WTC11 (cell line): ENCODE data around the gene CCL17. TPM values are rescaled to one million over a fixed set of nuclear protein-coding genes. Genes with fewer than 3 reads are reported as not detected.

ENCODE experiments used
- ATAC-seq: fragments of 200-7000 bp; cut with Tn5 transposase; 2 replicates; pipeline ENCODE4 v1.10.0; 2021; ENCODE audit warnings: mild to moderate bottlenecking, moderate library complexity
- CTCF ChIA-PET: fragments of 300-600 bp; sonication (Branson Sonifier 250); formaldehyde crosslinking; loops from one replicate; lab custom pipeline; 2021; ENCODE audit warnings: antibody characterized with exemption; lab: Charles Lee
- POLR2A ChIA-PET: fragments of 350-600 bp; sonication (Branson Sonifier 250); formaldehyde crosslinking; loops from one replicate; lab custom pipeline; 2021; ENCODE audit warnings: antibody characterized with exemption; lab: Charles Lee
- DNase-seq: peaks from one replicate; pipeline ENCODE4 v3.0.0; 2021; ENCODE audit warnings: low spot score
- H3K27ac Mint-ChIP-seq: 2 replicates; pipeline ENCODE4 v1.8.0; 2021; ENCODE audit warnings: mixed read lengths
- H3K27me3 Mint-ChIP-seq: 2 replicates; pipeline ENCODE4 v1.8.0; 2021; ENCODE audit warnings: low read depth, mild to moderate bottlenecking, moderate library complexity, mixed read lengths
- H3K36me3 Mint-ChIP-seq: 2 replicates; pipeline ENCODE4 v1.8.0; 2021; ENCODE audit warnings: mixed read lengths
- H3K4me1 Mint-ChIP-seq: 2 replicates; pipeline ENCODE4 v1.8.0; 2022; ENCODE audit warnings: mixed read lengths
- H3K4me3 Mint-ChIP-seq: 2 replicates; pipeline ENCODE4 v1.8.0; 2021; ENCODE audit warnings: mild to moderate bottlenecking, moderate library complexity, mixed read lengths
- H3K9me3 Mint-ChIP-seq: 2 replicates; pipeline ENCODE4 v1.8.0; 2021; ENCODE audit warnings: mixed read lengths
- AFF4 ChIP-seq: sonication (generic); formaldehyde crosslinking; IDR thresholded peaks from 2 replicates; pipeline ENCODE4 v1.8.1; 2023; ENCODE audit warnings: mild to moderate bottlenecking, missing genetic modification reagents, borderline replicate concordance
- ATF6 ChIP-seq: sonication (generic); formaldehyde crosslinking; IDR thresholded peaks from 2 replicates; pipeline ENCODE4 v1.8.1; 2023; ENCODE audit warnings: mild to moderate bottlenecking, missing genetic modification reagents
- CREB1 ChIP-seq: sonication (generic); formaldehyde crosslinking; IDR thresholded peaks from 2 replicates; pipeline ENCODE4 v1.8.0; 2023; ENCODE audit warnings: mild to moderate bottlenecking, missing genetic modification reagents
- CREM ChIP-seq: sonication (generic); formaldehyde crosslinking; IDR thresholded peaks from 2 replicates; pipeline ENCODE4 v1.8.1; 2022; ENCODE audit warnings: mild to moderate bottlenecking, missing genetic modification reagents, moderate library complexity
- E2F4 ChIP-seq: sonication (generic); formaldehyde crosslinking; IDR thresholded peaks from 2 replicates; pipeline ENCODE4 v1.8.1; 2022; ENCODE audit warnings: low read depth, mild to moderate bottlenecking, moderate library complexity, missing genetic modification reagents, borderline replicate concordance
- ELF4 ChIP-seq: sonication (generic); formaldehyde crosslinking; IDR thresholded peaks from 2 replicates; pipeline ENCODE4 v1.8.1; 2022; ENCODE audit warnings: low read depth, mild to moderate bottlenecking, moderate library complexity, missing genetic modification reagents
- ESRRA ChIP-seq: sonication (generic); formaldehyde crosslinking; IDR thresholded peaks from 2 replicates; pipeline ENCODE4 v1.8.1; 2022; ENCODE audit warnings: mild to moderate bottlenecking, missing genetic modification reagents, borderline replicate concordance
- FOXJ3 ChIP-seq: sonication (generic); formaldehyde crosslinking; IDR thresholded peaks from 2 replicates; pipeline ENCODE4 v1.9.0; 2021; ENCODE audit warnings: missing genetic modification reagents, mild to moderate bottlenecking, borderline replicate concordance
- FOXP1 ChIP-seq: sonication (generic); formaldehyde crosslinking; IDR thresholded peaks from 2 replicates; pipeline ENCODE4 v1.8.0; 2022; ENCODE audit warnings: missing genetic modification reagents, mild to moderate bottlenecking, moderate library complexity, borderline replicate concordance
- GTF2I ChIP-seq: fragments of 250-450 bp; sonication (Bioruptor Pico); conservative IDR thresholded peaks from 2 replicates; pipeline ENCODE4 v1.4.0; 2021; ENCODE audit warnings: mild to moderate bottlenecking
- HMGXB4 ChIP-seq: sonication (generic); formaldehyde crosslinking; IDR thresholded peaks from 2 replicates; pipeline ENCODE4 v1.8.1; 2023; ENCODE audit warnings: mild to moderate bottlenecking, moderate library complexity, missing genetic modification reagents
- MAX ChIP-seq: sonication (generic); formaldehyde crosslinking; IDR thresholded peaks from 2 replicates; pipeline ENCODE4 v1.8.0; 2022; ENCODE audit warnings: mild to moderate bottlenecking, missing genetic modification reagents
- MLX ChIP-seq: sonication (generic); formaldehyde crosslinking; IDR thresholded peaks from 2 replicates; pipeline ENCODE4 v1.8.1; 2023; ENCODE audit warnings: mild to moderate bottlenecking, missing genetic modification reagents, moderate library complexity
- NFE2L1 ChIP-seq: sonication (generic); formaldehyde crosslinking; IDR thresholded peaks from 2 replicates; pipeline ENCODE4 v1.8.1; 2023; ENCODE audit warnings: missing genetic modification reagents
- NFYB ChIP-seq: sonication (generic); formaldehyde crosslinking; conservative IDR thresholded peaks from 2 replicates; pipeline ENCODE4 v1.8.0; 2022; ENCODE audit warnings: low read depth, missing genetic modification reagents
- PRDM15 ChIP-seq: sonication (generic); formaldehyde crosslinking; IDR thresholded peaks from 2 replicates; pipeline ENCODE4 v1.8.0; 2022; ENCODE audit warnings: missing genetic modification reagents
- PREB ChIP-seq: sonication (generic); formaldehyde crosslinking; IDR thresholded peaks from 2 replicates; pipeline ENCODE4 v1.8.1; 2022; ENCODE audit warnings: mild to moderate bottlenecking, missing genetic modification reagents, moderate library complexity, borderline replicate concordance
- TCF7 ChIP-seq: sonication (generic); formaldehyde crosslinking; IDR thresholded peaks from 2 replicates; pipeline ENCODE4 v1.8.0; 2022; ENCODE audit warnings: mild to moderate bottlenecking, low read depth, missing genetic modification reagents, moderate library complexity
- TEAD4 ChIP-seq: sonication (generic); formaldehyde crosslinking; IDR thresholded peaks from 2 replicates; pipeline ENCODE4 v1.8.0; 2022; ENCODE audit warnings: mild to moderate bottlenecking, missing genetic modification reagents
- ZNF121 ChIP-seq: sonication (generic); formaldehyde crosslinking; IDR thresholded peaks from 2 replicates; pipeline ENCODE4 v1.8.0; 2023; ENCODE audit warnings: missing genetic modification reagents
- total RNA-seq: library from RNA; stranded (reverse); gene quantifications from 3 replicates; pipeline ENCODE4 v1.2.3, GENCODE V29; 2021

CCL17 gene
- total RNA-seq, 1 experiment from 2014 or later, result not detected

GRCh38 chr16:57356547-57356946 lies 48.0 kb upstream of the CCL17 start (continued):
- TF ChIP-seq TCF7, result no peak
- TF ChIP-seq FOXP1, result no peak
- no peak for TF ChIP-seq ATF6
- no peak for TF ChIP-seq NFYB (CRISPR knock-in tag)
- TF ChIP-seq NFE2L1 (CRISPR knock-in tag), result no peak
- no peak for TF ChIP-seq ZNF121 (CRISPR knock-in tag)
- no peak for TF ChIP-seq PREB (CRISPR knock-in tag)
- no peak for TF ChIP-seq PRDM15
- TF ChIP-seq MLX (CRISPR knock-in tag), result no peak
- no peak for TF ChIP-seq CREB1 (CRISPR knock-in tag)
- TF ChIP-seq, all 79 proteins: peak for 0

GRCh38 chr16:57357330-57358085 lies 47.1 kb upstream of the CCL17 start:
- no peak overlapping the region for H3K27ac Mint-ChIP-seq
- ATAC-seq, result no peak
- TF ChIP-seq FOXJ3 (CRISPR knock-in tag) (no peak), TEAD4 (no peak), CREM (CRISPR knock-in tag) (no peak), GTF2I (CRISPR knock-in tag) (no peak), FOXP1 (no peak), E2F4 (CRISPR knock-in tag) (no peak), ELF4 (no peak), ESRRA (CRISPR knock-in tag) (no peak), HMGXB4 (CRISPR knock-in tag) (no peak), AFF4 (CRISPR knock-in tag) (no peak), NFYB (CRISPR knock-in tag) (no peak), MAX (CRISPR knock-in tag) (no peak), CREB1 (CRISPR knock-in tag) (no peak)

More at GRCh38 chr16:57357330-57358085, 47.1 kb upstream of the CCL17 start:
- POLR2A ChIA-PET, result interaction anchor here (0.7 kb wide), 1 partner anchor 564 kb away, joined by 5 read pairs; no protein-coding TSS in a partner anchor
- H3K4me3 Mint-ChIP-seq, result no peak overlapping the region
- CTCF ChIA-PET, result interaction anchor here (0.7 kb wide), 2 partner anchors 156 to 220 kb away, joined by 3 read pairs; no protein-coding TSS in a partner anchor
- no peak for DNase-seq
- H3K9me3 Mint-ChIP-seq, result no peaks in the 10 kb centered on the region
- H3K36me3 Mint-ChIP-seq, result no peaks in the 10 kb centered on the region
- H3K27me3 Mint-ChIP-seq, result no peaks in the 10 kb centered on the region; the same call in 1 of the 2 replicates
- no peaks in the 10 kb centered on the region; the same call in 1 of the 2 replicates for H3K4me1 Mint-ChIP-seq
